ENCODE measurements around the gene COL23A1. TPM values are rescaled to one million over a fixed set of nuclear protein-coding genes. Genes with fewer than 3 reads are reported as not detected.

Gene COL23A1
- total RNA-seq, 1 donor from 2014 or later, result 4.3 TPM

DNA sequence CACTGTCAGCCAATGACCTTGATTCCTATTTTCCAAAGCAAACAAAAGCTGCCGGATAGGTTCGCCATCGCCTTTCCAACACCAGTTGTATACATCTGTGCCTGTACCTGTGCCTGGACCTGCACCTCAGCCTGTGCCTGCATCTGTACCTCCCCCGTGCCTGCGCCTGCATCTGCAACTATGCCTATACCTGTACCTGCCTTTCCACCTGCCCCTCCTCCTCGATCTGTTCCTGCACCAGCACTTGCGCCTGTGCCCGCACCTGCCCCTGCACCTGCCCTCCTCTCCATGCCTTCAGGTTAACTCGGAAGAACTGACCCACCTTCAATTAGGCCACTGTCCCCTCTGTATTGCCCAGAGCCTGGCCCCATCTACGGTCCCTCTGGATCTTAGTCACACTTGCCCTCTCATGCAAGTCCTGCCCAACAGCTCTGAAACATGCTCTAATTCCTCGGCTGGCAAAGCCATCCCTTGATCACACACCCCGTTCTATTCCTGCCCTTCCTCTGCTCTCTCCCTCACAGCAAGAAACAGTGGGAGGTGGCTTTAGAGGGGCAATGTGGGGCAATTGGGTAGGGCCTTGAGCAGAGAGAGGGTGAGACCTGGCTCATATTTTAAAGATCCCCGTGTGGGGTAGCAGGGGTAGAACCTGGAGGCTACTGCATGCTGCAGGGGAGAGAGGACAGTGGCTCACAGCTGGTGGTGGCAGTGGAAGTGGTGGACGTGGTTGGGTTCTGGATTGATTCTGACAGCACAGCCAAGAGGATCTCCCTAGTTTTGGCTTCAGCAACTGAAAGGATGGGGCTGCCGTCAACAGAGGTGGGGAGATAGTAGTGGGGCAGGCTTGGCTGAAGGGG is 298.0 kb downstream of the COL23A1 start:
- no peak for DNase-seq (ENCODE audit: low spot score in 2 of 2)
- no peaks in the 10 kb centered on the region for H3K9me3 ChIP-seq
- no peaks in the 10 kb centered on the region for H3K4me1 ChIP-seq
- H3K27ac ChIP-seq, result no peak overlapping the region
- intact Hi-C loops (cut with DNase I), result no loop called here
- H3K4me3 ChIP-seq, result no peak overlapping the region
- no peaks in the 10 kb centered on the region for H3K27me3 ChIP-seq
- TF ChIP-seq, protein P1, sequence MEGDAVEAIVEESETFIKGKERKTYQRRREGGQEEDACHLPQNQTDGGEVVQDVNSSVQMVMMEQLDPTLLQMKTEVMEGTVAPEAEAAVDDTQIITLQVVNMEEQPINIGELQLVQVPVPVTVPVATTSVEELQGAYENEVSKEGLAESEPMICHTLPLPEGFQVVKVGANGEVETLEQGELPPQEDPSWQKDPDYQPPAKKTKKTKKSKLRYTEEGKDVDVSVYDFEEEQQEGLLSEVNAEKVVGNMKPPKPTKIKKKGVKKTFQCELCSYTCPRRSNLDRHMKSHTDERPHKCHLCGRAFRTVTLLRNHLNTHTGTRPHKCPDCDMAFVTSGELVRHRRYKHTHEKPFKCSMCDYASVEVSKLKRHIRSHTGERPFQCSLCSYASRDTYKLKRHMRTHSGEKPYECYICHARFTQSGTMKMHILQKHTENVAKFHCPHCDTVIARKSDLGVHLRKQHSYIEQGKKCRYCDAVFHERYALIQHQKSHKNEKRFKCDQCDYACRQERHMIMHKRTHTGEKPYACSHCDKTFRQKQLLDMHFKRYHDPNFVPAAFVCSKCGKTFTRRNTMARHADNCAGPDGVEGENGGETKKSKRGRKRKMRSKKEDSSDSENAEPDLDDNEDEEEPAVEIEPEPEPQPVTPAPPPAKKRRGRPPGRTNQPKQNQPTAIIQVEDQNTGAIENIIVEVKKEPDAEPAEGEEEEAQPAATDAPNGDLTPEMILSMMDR (IDR thresholded peaks at IDR 0.05), result no peak
- no peaks in the 10 kb centered on the region for H3K36me3 ChIP-seq

DNA sequence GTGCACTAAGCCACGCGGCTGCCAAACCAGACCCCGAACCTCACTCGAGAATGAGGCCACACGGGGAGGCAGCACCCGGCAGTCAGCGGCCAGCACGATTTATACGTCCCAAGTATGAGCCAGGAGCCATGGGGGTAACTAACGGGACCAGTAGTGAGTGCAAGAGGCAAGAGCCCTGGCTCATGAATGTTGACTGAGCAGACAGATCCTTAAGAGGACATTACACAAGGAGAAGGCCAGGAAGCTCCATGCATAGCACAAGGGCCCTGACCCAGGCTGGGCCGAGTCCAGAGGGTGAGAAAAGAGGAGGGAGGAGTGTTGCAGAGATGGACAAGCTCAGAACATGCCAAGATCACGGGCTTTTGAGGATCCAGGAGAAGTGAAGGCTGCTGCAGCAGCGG is 299.0 kb downstream of the COL23A1 start:
- TF ChIP-seq, protein P1 (IDR thresholded peaks at IDR 0.05), result no peak
- DNase-seq (ENCODE audit: low spot score in 2 of 2), result no peak
- intact Hi-C loops (cut with DNase I), result no loop called here

DNA sequence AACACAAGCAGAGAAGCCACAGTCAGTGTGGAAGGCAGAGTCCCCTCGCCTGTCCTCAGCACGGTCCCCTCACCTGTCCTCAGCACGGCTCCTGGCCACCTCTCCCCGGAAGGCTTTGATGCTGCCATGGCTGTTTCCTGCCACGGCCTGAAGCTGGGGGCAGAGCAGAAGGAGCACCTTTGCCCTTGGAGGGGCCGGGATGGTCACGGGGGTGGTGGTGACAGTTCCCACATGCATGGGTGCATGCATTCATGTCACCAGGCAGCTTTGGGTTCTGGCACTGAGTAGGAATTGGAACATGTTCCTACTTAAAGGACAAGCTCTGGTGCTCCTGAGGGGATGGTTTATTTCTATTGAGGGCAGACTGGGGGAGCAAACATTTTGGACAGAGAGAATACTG is 299.8 kb downstream of the COL23A1 start:
- no peak for DNase-seq (ENCODE audit: low spot score in 2 of 2)
- Histone ChIP-seq H3K36me3 (no peaks in the 10 kb centered on the region), H3K27ac (no peak overlapping the region), H3K9me3 (no peaks in the 10 kb centered on the region), H3K4me3 (no peak overlapping the region), H3K4me1 (no peaks in the 10 kb centered on the region), H3K27me3 (no peaks in the 10 kb centered on the region)
- intact Hi-C loops (cut with DNase I), result no loop called here
- TF ChIP-seq, protein P1 (IDR thresholded peaks at IDR 0.05), result no peak

More for the DNA sequence above, 299.0 kb downstream of the COL23A1 start:
- H3K27ac ChIP-seq, result no peak overlapping the region
- no peak overlapping the region for H3K4me3 ChIP-seq
- H3K36me3 ChIP-seq, result no peaks in the 10 kb centered on the region
- no peaks in the 10 kb centered on the region for H3K4me1 ChIP-seq
- no peaks in the 10 kb centered on the region for H3K27me3 ChIP-seq
- no peaks in the 10 kb centered on the region for H3K9me3 ChIP-seq

DNA sequence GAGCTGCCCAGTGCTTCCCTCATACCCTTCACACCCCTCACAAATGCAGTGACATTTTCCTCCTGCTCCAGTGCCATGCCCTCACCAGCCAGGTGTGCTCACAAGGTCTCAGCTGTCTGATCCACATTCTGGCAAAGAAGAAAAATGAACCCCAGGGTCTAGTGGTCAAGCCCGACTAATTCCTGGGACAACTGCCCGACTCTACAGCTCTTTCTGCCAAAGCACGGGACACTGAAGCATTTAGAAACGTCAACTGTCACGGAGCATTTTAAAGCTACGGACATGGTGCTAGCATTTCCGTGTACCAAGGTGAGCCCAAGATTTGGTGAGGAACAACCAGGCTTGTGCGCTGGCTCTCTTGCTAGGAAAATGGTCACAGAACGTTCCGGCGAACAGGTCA is 300.8 kb downstream of the COL23A1 start:
- Histone ChIP-seq H3K9me3 (no peaks in the 10 kb centered on the region), H3K4me3 (no peak overlapping the region), H3K36me3 (no peaks in the 10 kb centered on the region), H3K27ac (no peak overlapping the region), H3K27me3 (no peaks in the 10 kb centered on the region), H3K4me1 (no peaks in the 10 kb centered on the region)
- TF ChIP-seq, protein P1 (IDR thresholded peaks at IDR 0.05), result no peak
- DNase-seq (ENCODE audit: low spot score in 2 of 2), result no peak
- intact Hi-C loops (cut with DNase I), result no loop called here

DNA sequence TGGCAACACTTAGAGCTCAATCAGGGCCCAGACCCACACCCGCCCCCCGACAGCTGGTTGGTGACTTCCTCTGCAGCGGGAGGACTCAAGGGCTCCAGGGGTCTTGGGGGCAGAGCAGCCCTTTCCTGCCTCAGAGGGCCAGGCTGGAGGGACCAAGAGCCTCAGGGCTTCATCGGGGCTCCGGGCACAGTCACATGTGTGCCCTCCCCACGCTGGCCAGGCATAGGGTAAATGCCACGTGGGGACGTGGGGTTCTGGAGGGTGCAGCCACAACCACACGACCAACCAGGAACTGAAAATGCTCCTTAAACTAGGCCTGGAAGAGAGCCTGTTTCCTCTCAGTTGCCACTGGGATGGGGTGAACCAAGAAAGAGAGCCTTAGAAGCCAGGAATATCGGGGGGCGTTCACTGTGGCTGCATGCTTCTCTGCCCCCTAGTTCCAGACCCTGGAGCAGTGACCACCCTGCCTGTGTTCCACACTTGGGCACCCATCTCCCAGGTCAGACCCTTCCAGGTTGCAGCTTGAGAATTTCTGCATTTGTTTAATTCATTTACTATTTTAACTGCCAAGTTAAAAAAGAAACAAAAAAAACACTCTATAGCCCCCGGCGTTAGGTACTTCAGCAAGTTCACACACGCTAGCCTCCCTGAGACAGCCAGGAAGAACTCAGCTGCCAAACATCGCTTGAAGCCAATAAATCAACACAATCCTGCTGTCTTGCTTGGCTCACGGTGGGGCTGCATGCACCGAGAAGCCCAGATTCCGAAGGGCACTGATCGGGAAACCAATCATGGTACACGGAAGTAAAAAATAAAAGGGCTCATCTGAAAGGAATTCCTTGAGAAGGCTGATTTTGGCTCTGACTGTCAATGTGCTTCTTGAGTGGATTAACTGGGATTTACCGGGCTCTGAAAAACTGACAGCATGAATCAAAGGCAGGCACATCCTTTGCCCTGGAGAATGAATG is 301.5 kb downstream of the COL23A1 start:
- intact Hi-C loops (cut with DNase I), result no loop called here

More for the DNA sequence above, 301.5 kb downstream of the COL23A1 start:
- Histone ChIP-seq H3K27me3 (no peaks in the 10 kb centered on the region), H3K4me1 (no peaks in the 10 kb centered on the region), H3K9me3 (peaks cover 0 to 4% of the 10 kb centered on the region in 2 donors), H3K27ac (no peak overlapping the region), H3K36me3 (no peaks in the 10 kb centered on the region), H3K4me3 (no peak overlapping the region)
- TF ChIP-seq, protein P1 (IDR thresholded peaks at IDR 0.05), result no peak
- no peak for DNase-seq (ENCODE audit: low spot score in 2 of 2)

Data from ascending aorta (tissue), 2 donors.